SH-SY5Y (cell line): Measurements from ENCODE around the gene FALEC.

Experiments
- GATA2 ChIP-seq: IDR thresholded peaks from 2 replicates; pipeline ENCODE4 v1.6.1; 2011; ENCODE audit warnings: mild to moderate bottlenecking, low read depth, low read length
- GATA3 ChIP-seq: IDR thresholded peaks from 2 replicates; pipeline ENCODE4 v1.6.1; 2011; ENCODE audit warnings: low read depth, mild to moderate bottlenecking, low read length, moderate library complexity

Gene FALEC

DNA sequence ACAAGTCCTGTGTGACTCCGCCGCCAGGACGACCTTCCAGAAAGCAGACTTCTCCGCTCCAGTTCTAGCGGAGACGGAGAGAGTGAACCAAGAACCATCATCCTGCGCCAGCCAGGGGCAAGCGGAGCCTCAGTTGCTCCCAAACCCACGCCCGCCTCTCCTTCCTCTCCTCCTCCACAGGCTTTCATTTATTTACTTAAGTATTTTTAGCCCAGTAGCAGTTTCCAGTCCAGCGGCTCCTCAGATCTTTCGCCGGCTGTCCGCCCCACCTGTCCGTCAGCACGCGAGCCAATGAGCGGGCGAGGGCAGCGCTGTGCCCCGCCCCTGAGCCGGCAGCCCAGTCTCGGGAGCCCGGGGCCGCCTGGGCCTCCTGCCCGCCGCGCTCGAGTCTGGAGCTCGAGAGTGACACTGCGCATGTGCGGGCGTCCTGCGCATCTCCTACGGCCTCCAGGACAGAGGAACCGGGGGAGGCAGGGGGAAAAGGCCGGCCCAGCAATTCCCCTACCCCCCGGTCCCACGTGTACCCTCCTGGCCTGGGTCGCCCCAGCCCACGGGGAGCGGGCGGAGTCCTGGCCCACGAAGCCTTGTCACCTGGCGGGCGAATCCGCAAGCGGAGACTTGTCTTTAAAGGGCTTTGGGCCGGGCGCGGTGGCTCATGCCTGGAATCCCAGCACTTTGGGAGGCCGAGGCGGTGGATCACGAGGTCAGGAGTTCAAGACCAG lies at the start of gene FALEC:
Gene FALEC, plus strand, starts transcription at position 425 of the 722 bp plus-strand sequence.
- TF ChIP-seq GATA3, result no peak
- TF ChIP-seq GATA2, result no peak

DNA sequence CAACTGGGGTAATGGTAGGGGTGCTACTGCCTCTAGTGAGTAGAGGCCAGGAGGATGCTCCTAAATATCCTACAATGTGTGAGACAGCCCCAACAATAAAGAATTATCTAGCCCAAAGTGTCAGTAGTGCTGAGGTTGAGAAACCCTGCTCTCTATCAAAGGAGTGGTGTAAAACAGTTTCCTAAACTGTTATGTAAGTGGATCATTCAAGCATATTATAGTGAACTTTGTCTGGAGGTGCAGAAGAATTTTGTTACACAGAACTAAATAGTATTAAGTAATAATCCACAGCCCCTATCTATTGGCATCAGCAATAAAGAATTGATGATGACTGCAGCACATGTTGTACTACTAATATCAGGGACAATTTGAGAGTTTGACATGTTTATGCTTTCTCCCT lies 48.6 kb upstream of the FALEC start:
- no peak for TF ChIP-seq GATA2
- no peak for TF ChIP-seq GATA3

DNA sequence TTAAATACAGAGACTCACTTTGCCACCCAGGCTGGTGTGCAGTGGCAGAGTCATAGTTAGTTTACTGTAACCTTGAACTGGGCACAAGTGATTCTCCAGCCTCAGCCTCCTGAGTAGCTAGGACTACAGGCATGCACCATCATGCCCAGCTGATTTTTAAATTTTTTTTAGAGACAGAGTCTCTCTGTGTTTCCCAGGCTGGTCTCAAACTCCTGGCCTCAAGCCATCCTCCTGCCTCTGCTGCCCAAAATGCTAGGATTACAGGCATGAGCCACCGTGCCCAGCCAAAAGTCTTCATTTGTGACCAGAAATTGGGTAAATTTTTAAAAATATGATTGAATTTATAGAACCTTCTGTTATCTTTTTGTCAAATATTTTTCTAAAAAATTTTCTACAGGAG lies 46.3 kb upstream of the FALEC start:
- TF ChIP-seq GATA3 (no peak), GATA2 (no peak)

DNA sequence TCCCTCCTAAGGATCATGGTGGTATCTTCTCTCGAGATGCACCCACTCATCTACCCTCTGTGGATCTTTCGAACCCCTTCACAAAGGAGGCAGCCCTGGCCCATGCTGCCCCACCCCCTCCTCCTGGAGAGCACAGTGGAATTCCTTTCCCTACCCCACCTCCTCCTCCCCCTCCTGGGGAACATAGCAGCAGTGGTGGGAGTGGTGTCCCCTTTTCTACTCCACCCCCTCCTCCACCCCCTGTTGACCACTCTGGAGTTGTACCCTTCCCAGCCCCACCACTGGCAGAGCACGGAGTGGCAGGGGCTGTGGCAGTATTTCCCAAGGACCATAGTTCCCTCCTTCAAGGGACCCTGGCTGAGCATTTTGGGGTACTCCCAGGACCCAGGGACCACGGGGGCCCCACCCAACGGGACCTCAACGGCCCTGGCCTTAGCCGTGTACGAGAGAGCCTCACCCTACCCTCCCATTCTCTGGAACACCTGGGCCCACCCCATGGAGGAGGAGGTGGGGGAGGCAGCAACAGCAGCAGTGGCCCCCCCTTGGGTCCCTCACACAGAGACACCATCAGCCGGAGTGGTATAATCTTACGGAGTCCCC lies 42.9 kb upstream of the FALEC start:
- TF ChIP-seq GATA3 (no peak), GATA2 (no peak)

DNA sequence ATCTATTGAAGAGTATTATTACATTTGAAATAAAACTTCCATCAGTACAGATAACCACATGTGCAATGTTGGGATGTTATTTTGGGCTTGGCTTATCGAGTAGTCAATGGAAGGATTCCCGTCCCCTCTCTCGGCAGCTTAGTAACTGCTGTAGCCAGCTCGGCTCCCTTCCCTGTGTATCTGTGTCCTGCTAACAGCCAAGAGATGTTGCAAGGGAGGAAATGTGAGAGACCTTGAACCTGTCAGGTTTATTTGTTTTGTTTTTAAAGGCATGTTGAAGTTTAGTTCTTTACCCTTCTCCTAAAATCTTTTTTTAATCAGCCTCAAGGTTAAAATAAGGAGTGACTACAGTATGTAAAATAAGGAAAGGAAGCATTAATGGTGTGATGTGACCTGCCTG lies 41.9 kb upstream of the FALEC start:
- TF ChIP-seq GATA2, result no peak
- no peak for TF ChIP-seq GATA3

DNA sequence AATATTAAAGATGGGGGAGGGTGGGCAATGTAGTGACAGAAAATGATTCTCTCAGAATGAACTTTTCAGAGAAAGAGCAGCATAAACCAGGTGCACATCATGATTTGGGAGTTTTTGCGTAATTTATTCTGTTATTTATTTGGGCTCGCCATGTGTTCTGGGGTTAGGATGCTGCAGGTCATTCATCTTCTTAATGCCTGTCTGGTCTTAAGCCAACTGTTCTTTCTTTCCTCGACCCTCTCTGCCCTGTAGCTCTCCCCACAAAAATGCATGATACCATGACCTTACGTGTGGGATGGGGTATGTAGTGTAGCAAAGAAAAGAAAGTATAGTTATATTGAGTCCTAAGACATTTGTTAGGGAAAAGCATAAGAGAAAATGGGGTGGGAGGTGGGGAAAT lies 40.7 kb upstream of the FALEC start:
- TF ChIP-seq GATA3, result no peak

DNA sequence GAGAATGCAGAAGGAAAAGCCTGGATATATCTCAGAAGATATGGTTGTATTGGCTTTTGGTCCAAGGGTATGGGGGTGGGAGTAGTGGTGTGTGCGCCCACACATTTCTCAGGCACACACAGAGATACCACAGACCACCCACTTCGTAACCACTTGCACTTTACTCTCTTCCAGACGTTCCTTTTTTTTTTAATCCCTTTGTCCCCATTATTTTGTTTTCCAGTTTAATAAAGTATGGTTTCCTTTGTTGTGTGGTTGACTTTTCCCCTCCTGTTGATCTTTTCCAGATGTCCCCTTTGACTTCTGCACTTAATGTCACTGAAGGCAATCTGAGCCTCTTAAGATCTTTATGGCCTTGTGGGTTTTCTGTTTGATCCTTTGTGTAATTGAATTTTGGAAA lies 38.8 kb upstream of the FALEC start:
- TF ChIP-seq GATA3, result no peak
- no peak for TF ChIP-seq GATA2

DNA sequence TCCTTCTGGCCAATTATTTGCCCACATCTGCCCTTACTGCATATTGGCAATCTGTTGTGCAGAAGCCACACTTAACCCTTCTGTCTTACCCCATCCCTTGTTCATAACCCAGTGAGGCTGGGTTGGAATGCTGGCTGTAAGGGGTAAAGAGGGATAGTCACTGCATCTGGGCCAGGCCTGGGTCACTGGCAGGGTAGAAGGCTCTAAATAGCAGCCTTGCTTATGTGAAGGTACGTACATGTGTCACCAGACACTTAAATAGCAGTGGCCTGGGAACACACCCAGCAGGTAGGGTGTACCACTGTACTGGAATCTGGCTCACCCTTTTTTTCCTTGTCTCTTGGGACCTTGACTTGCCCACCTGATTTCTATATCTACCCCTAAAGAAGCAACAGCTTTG lies 38.2 kb upstream of the FALEC start:
- no peak for TF ChIP-seq GATA2
- no peak for TF ChIP-seq GATA3

DNA sequence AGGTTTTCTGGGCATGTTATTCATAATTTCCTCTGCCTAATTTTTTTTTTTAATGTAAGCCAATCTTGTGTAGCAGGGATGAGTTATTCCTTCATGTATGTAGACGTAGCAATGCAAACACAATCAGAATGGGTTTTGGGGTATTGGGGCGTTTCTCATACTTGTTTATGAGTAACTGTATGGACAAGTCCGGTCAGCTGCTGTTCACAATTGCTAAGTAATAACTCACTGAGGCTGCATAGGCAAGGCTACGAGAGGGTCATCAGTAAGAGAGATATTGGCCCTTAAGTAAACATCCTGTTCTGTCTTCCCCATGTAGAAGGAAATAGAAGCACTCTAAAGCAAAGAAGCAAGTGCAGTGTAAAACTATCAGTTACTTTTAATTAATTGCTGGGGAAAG lies 37.8 kb upstream of the FALEC start:
- TF ChIP-seq GATA2 (no peak), GATA3 (no peak)

DNA sequence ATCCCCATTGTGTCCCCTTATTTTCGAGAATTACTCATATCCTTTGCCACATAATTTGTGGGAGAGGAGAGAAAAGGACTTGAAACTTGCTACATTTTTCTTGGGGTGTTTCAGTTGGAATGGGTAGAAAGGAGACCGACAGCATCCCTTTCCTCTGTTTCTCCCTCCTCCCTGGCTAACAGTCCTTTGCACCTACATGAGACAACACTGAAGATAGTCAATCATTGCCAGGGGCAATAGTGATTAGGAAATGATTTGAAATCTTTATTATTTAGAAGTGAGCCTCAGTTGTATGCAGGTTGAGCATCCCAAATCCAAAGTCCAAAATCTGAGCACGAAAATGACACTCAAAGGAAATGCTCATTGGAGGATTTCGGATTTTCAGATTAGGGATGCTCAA lies 36.2 kb upstream of the FALEC start:
- no peak for TF ChIP-seq GATA2
- TF ChIP-seq GATA3, result no peak

DNA sequence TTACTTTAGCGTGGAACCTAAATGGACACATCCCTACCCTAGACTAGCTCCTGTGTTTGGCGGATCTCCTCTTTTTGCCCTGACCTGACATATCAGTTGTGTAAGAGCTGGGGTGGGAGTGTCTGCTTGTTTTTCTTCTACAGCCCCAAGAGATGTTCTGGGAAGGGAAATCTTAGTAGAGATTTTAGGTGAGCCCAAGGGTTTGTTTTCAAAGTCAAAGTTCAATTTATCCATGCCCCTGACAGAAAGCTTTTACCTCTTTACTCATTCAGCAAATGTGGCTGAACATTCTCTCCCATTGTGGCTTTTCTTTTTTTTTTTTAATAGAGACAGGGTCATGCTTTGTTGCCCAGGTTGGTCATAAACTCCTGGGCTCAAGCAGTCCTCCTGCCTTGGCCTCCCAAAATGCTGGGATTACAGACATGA lies 35.6 kb upstream of the FALEC start:
- TF ChIP-seq GATA3, result no peak
- no peak for TF ChIP-seq GATA2

DNA sequence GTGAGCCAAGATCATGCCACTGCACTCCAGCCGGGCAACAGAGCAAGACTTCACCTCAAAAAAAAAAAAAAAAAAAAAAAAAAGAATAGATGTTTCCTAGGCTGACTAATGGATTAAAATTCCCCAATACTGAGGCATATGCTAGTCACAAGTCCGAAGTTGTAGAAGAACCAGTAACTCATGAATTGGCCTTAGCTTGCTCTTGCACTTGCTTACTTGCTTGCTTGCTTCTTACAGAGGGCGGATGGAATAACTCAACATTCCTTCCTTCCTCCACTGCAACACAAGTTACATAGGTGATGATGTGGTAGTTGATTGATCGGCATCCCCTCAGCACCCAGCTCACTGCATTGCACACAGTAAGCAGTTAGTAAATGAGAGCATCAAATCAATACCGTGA lies 31.1 kb upstream of the FALEC start:
- TF ChIP-seq GATA3 (no peak), GATA2 (no peak)

DNA sequence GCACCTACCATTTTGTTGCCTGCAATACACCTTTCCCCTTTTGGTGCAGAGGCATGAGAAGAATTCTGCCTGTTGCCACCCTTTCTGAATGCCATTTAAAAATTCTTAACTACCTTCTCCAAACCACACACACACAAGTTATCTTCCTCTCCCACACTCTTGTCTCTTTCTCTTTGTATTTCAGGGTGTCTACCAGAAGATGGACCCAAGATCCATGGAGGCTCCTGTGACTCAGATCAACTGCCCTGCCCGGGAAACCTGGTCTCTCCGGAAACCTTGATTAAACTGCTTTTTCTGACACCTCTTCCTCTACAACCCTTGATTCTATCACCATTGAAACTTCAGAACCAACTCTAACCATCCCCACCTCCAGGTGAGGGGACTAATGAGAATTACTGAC lies 30.7 kb upstream of the FALEC start:
- no peak for TF ChIP-seq GATA2
- TF ChIP-seq GATA3, result no peak

DNA sequence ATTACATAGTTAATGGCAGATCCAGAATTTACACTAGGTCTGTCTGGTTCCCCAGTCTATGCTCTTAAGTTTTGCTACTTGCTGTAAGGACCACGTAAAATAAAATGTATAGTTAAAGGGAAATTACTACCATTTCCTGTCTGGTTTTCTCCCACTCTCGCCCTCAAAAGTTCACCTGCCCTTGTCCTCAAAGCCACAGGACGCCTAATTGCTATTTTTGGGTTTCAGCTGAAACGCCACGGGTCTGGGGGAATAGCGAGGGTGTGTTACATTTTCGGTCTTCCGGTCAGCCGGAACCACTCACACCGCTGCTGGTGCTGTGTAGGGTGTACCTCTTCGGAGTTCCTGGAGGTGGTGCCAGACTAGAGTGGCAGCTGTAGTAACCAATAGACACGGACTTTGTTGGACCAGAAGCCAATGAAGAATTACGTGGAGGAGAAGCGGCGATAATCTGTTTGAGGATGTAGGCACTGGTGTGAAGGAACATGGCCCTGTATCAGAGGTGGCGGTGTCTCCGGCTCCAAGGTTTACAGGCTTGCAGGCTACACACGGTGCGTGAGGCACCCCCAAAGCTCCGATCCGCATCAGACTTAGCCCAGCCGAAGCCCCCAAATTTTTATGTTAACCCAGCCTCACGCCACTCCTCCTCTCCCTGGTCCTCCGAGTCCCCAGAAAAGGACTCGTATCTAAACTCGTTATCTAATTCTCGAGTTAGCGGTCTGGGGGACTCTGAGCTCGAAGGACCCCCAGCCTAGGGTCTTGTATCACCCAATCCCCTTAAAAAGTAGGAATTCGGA lies 28.4 kb upstream of the FALEC start, which contains the start of gene TARS2:
Gene TARS2, plus strand, starts transcription at position 454 of the 797 bp plus-strand sequence. Its CDS starts 32 bp downstream, at position 486.
- no peak for TF ChIP-seq GATA3
- peak; percentile 38; the same call in 1 of the 2 replicates for TF ChIP-seq GATA2

DNA sequence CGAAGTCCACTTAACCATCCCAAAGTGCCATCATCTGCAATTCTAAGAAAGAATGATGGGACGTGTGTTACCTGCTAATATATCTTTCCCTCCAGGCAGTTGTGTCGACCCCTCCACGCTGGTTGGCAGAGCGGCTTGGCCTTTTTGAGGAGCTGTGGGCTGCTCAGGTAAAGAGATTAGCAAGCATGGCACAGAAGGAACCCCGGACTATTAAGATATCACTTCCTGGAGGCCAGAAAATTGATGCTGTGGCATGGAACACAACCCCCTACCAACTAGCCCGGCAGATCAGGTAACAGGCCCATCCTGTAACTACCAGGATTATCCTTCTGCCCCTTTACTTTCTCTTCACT lies 27.8 kb upstream of the FALEC start:
- no peak for TF ChIP-seq GATA3
- TF ChIP-seq GATA2, result no peak

DNA sequence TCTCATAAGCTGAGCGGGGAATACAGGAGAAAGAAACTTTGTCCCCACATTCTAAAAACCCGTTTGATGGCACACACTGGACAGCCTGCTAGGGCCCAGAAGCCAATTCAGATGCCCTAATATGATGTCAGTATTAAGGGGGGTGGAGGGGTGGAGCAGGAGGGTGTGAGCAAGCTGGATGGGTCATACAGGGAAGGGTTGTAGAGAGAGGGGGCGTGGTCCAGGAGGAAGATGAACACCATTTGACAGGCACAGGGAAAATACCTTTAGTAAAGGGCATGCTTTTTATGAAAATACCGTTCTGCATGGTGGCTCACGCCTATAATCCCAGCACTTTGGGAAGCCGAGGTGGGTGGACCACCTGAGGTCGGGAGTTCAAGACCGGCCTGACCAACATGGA lies 22.4 kb upstream of the FALEC start:
- TF ChIP-seq GATA2 (no peak), GATA3 (no peak)
